Sigmoid colon (tissue), 4 donors: Measurements from ENCODE around the gene MRPL48.

ENCODE experiments used
- POLR2A ChIP-seq, 2 donors: fragments of 450-650 bp; IDR thresholded peaks; one replicate each; pipeline ENCODE4 v1.6.1; 2016; ENCODE audit warnings: antibody characterized with exemption in 2 of 2, mild to moderate bottlenecking in 2 of 2, moderate library complexity in 2 of 2
- POLR2AphosphoS5 ChIP-seq, 4 donors: sonication (generic); formaldehyde crosslinking; IDR thresholded peaks; one replicate each; pipeline ENCODE4 v1.6.1; 2017; ENCODE audit warnings: antibody characterized with exemption in 4 of 4
- TF ChIP-seq, protein P1 (sequence below), 4 experiments: fragments of 450-650 bp in 3 of 4; fragments of 200-600 bp in 1 of 4; IDR thresholded peaks; one replicate each; pipeline ENCODE4 v1.5.1; 2016 to 2019; ENCODE audit warnings: antibody characterized with exemption in 4 of 4, mild to moderate bottlenecking in 3 of 4, moderate library complexity in 2 of 4

DNA sequence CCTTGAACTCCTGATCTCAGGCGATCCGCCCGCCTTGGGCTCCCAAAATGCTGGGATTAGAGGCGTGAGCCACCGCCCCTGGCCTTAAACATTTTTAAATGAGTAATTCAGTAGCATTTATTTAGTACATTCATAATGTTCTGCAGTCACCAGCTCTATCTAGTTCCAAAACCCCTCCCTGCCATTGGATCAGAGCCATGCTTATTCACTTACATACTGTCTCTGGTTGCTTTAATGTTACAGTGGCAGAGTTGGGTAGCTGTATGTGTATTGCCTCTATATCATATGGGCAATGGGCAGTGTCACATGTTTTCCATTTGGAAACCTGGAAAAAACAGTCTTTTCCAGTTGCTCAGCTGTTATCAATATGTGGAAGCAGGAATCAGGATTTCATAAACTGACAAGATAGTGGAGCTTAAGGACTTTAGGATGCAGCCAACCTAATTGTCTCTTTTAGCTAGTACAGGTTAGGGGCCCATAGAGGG lies 78.5 kb downstream of the MRPL48 start:
- TF ChIP-seq, protein P1, sequence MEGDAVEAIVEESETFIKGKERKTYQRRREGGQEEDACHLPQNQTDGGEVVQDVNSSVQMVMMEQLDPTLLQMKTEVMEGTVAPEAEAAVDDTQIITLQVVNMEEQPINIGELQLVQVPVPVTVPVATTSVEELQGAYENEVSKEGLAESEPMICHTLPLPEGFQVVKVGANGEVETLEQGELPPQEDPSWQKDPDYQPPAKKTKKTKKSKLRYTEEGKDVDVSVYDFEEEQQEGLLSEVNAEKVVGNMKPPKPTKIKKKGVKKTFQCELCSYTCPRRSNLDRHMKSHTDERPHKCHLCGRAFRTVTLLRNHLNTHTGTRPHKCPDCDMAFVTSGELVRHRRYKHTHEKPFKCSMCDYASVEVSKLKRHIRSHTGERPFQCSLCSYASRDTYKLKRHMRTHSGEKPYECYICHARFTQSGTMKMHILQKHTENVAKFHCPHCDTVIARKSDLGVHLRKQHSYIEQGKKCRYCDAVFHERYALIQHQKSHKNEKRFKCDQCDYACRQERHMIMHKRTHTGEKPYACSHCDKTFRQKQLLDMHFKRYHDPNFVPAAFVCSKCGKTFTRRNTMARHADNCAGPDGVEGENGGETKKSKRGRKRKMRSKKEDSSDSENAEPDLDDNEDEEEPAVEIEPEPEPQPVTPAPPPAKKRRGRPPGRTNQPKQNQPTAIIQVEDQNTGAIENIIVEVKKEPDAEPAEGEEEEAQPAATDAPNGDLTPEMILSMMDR (IDR thresholded peaks at IDR 0.05), result no peak
- TF ChIP-seq POLR2A (IDR thresholded peaks at IDR 0.05) (no peak), POLR2AphosphoS5 (IDR thresholded peaks at IDR 0.05) (no peak)
